Panc1 (cell line): ENCODE data around the gene PTPRR. TPM values are rescaled to one million over a fixed set of nuclear protein-coding genes. Genes with fewer than 3 reads are reported as not detected.

Experiments
- ATAC-seq: fragments of 200-7000 bp; cut with Tn5 transposase; 2 replicates; pipeline ENCODE4 v1.9.1; 2020; ENCODE audit warnings: mild to moderate bottlenecking, moderate library complexity
- BruUV-seq: library from RNA; stranded (reverse); fragments of 400-500 nt; replicated peaks from 2 replicates; lab custom pipeline; 2021; lab: Mats Ljungman, UMichigan
- CTCF ChIA-PET: fragments of 300-600 bp; sonication (Branson Sonifier 250); formaldehyde crosslinking; loops from one replicate; lab custom pipeline; 2022; ENCODE audit warnings: antibody characterized with exemption; lab: Charles Lee
- POLR2A ChIA-PET: fragments of 300-600 bp; sonication (Branson Sonifier 250); formaldehyde crosslinking; loops from one replicate; lab custom pipeline; 2022; ENCODE audit warnings: antibody characterized with exemption; lab: Charles Lee
- DNase-seq: peaks from one replicate; pipeline ENCODE4 v3.0.0-alpha.2; 2010; ENCODE audit warnings: low read depth, low spot score
- H3K27ac ChIP-seq: 2 replicates; pipeline ENCODE4 v1.5.1; 2011; ENCODE audit warnings: mild to moderate bottlenecking, low read length, inconsistent platforms
- H3K27me3 ChIP-seq: fragments of 200-500 bp; sonication (Bioruptor generic); 2 replicates; pipeline ENCODE4 v1.6.0; 2014; ENCODE audit warnings: low read length, inconsistent platforms; ENCODE audit not compliant: control insufficient read depth, insufficient read depth
- H3K36me3 ChIP-seq: fragments of 200-500 bp; sonication (Bioruptor generic); 2 replicates; pipeline ENCODE4 v1.5.1; 2014; ENCODE audit warnings: inconsistent platforms, mild to moderate bottlenecking, low read length, moderate library complexity; ENCODE audit not compliant: control insufficient read depth, insufficient read depth
- H3K4me1 ChIP-seq: 2 replicates; pipeline ENCODE4 v1.5.1; 2011; ENCODE audit warnings: inconsistent platforms, mild to moderate bottlenecking, low read length, moderate library complexity; ENCODE audit not compliant: control insufficient read depth, insufficient read depth
- H3K4me3 ChIP-seq, 2 experiments: 2 replicates each; pipeline ENCODE4 v1.5.1; 2011 to 2012; ENCODE audit warnings: low read depth in 2 of 2, low read length in 2 of 2, mild to moderate bottlenecking in 2 of 2, inconsistent platforms in 1 of 2, moderate library complexity in 1 of 2
- H3K9me3 ChIP-seq: fragments of 200-500 bp; sonication (Bioruptor generic); 2 replicates; pipeline ENCODE4 v1.5.1; 2014; ENCODE audit warnings: low read depth, mild to moderate bottlenecking, inconsistent platforms, low read length, moderate library complexity; ENCODE audit not compliant: control insufficient read depth, insufficient read depth
- CTCF ChIP-seq: fragments of 450-650 bp; IDR thresholded peaks from 2 replicates; pipeline ENCODE4 v1.5.1; 2017; ENCODE audit warnings: mild to moderate bottlenecking
- POLR2AphosphoS5 ChIP-seq: IDR thresholded peaks from 2 replicates; pipeline ENCODE4 v1.6.1; 2012; ENCODE audit warnings: mild to moderate bottlenecking, low read depth, low read length, moderate library complexity
- REST ChIP-seq, 2 experiments: IDR thresholded peaks; 2 replicates each; pipeline ENCODE4 v1.6.1; 2011 to 2012; ENCODE audit warnings: low read depth in 2 of 2, control low read depth in 1 of 2, low read length in 1 of 2, mild to moderate bottlenecking in 1 of 2, moderate library complexity in 1 of 2; ENCODE audit not compliant: insufficient read depth in 1 of 2
- SIN3A ChIP-seq: IDR thresholded peaks from 2 replicates; pipeline ENCODE4 v1.6.1; 2012; ENCODE audit warnings: low read depth, mild to moderate bottlenecking, low read length, moderate library complexity, borderline replicate concordance; ENCODE audit not compliant: insufficient read depth
- TCF7L2 ChIP-seq: IDR thresholded peaks from 2 replicates; pipeline ENCODE4 v1.6.1; 2011; ENCODE audit warnings: mild to moderate bottlenecking, low read depth, low read length, inconsistent platforms
- in situ Hi-C: cut with HindIII; loops from 2 replicates; pipeline ENCODE4 v1.10.0; 2016; ENCODE audit warnings: low sequenced_read_pairs, low pct_unique_long_range_greater_than_20kb
- intact Hi-C: fragments of 100-400 bp; cut with micrococcal nuclease; formaldehyde crosslinking; loops from one replicate; pipeline ENCODE4 v1.10.0; 2022; ENCODE audit not compliant: unreplicated experiment
- total RNA-seq: library from RNA; stranded (reverse); gene quantifications from one replicate; pipeline ENCODE4 v1.2.1, GENCODE V29; 2021; ENCODE audit not compliant: unreplicated experiment

Gene PTPRR
- total RNA-seq, 1 experiment from 2014 or later: not detected

GRCh38 chr12:70748809-70749208 lies 171.7 kb downstream of the PTPRR start:
- ChIA-PET CTCF (no interaction called here), POLR2A (no interaction called here)
- DNase-seq (no peak), ATAC-seq (no peak)
- BruUV-seq: no TSS peak
- no peak overlapping the region for H3K4me3 ChIP-seq
- peaks cover 2% of the 10 kb centered on the region for H3K27me3 ChIP-seq
- no peaks in the 10 kb centered on the region for H3K9me3 ChIP-seq
- no peaks in the 10 kb centered on the region for H3K4me1 ChIP-seq
- intact Hi-C loops (no loop called here), in situ Hi-C loops (no loop called here)
- TF ChIP-seq CTCF: no peak
- TF ChIP-seq POLR2AphosphoS5: no peak
- TF ChIP-seq TCF7L2: no peak
- no peak for TF ChIP-seq SIN3A
- no peak for TF ChIP-seq REST (IDR thresholded peaks at IDR 0.05; ENCODE audit: insufficient read depth in 1 of 2, low read depth in 2 of 2, low read length in 1 of 2)
- H3K27ac ChIP-seq: no peak overlapping the region
- H3K36me3 ChIP-seq: no peaks in the 10 kb centered on the region

- in situ Hi-C loops: no loop called here
- Histone ChIP-seq H3K36me3 (no peaks in the 10 kb centered on the region), H3K9me3 (no peaks in the 10 kb centered on the region), H3K4me1 (no peaks in the 10 kb centered on the region), H3K27ac (no peak overlapping the region), H3K4me3 (no peak overlapping the region), H3K27me3 (peaks cover 2% of the 10 kb centered on the region; the same call in 1 of the 2 replicates)
- no peak for ATAC-seq
- POLR2A ChIA-PET: no interaction called here
- CTCF ChIA-PET: no interaction called here
- BruUV-seq: no TSS peak
- TF ChIP-seq POLR2AphosphoS5 (no peak), SIN3A (no peak), CTCF (no peak), TCF7L2 (no peak)
- DNase-seq: no peak
- intact Hi-C loops: no loop called here
Measured at GRCh38 chr12:70747445-70748260, 172.9 kb downstream of the PTPRR start.
